Lower leg skin (tissue), 3 donors: ENCODE data around the gene MUC4.

ENCODE experiments used
- CTCF ChIP-seq, 3 donors: fragments of 450-650 bp; IDR thresholded peaks; one replicate each; pipeline ENCODE4 v1.5.1; 2016; ENCODE audit warnings: antibody characterized with exemption in 3 of 3, mild to moderate bottlenecking in 3 of 3, moderate library complexity in 2 of 3
- POLR2A ChIP-seq, 2 donors: fragments of 450-650 bp; IDR thresholded peaks; one replicate each; pipeline ENCODE4 v1.6.1; 2016 to 2017; ENCODE audit warnings: antibody characterized with exemption in 2 of 2, mild to moderate bottlenecking in 1 of 2, moderate library complexity in 1 of 2

GRCh38 chr3:195744437-195744836 is 67.3 kb downstream of the MUC4 start:
- TF ChIP-seq POLR2A (IDR thresholded peaks at IDR 0.05): no peak
- TF ChIP-seq CTCF (IDR thresholded peaks at IDR 0.05): no peak
